Stimulated activated CD8-positive, alpha-beta memory T cell treated with anti-CD3 and anti-CD28 coated beads, Interleukin-15, amount 100 ng/mL, for 24 hours (primary cell): ENCODE results near the gene TAS2R19.
"Not testable (repeated sequence)": the region's sequence is repeated elsewhere in the genome, so short reads cannot be mapped to it uniquely, and the experiment has no call there.

Source experiments
- DNase-seq: peaks from one replicate; pipeline ENCODE4 v3.0.0-alpha.2; 2020; ENCODE audit warnings: low read depth

The TAS2R19 gene

GRCh38 chr12:11022520-11022919, at the start of gene TAS2R19:
Gene TAS2R19, minus strand, starts transcription at chr12:11022620. Its CDS starts 49 bp downstream, at chr12:11022571.
- DNase-seq: no peak

- DNase-seq: no peak
Observed at GRCh38 chr12:11071414-11071813, 49.0 kb upstream of the TAS2R19 start.

GRCh38 chr12:11070999-11071398, 48.6 kb upstream of the TAS2R19 start:
- no peak for DNase-seq

- DNase-seq: no peak
Observed at GRCh38 chr12:11069854-11070365, 47.5 kb upstream of the TAS2R19 start.

GRCh38 chr12:11067514-11067913, 45.1 kb upstream of the TAS2R19 start:
- DNase-seq: no peak

GRCh38 chr12:11062194-11062593, 39.8 kb upstream of the TAS2R19 start, which contains the start of gene TAS2R46:
Gene TAS2R46, minus strand, starts transcription at chr12:11062294. Its CDS starts 0 bp downstream, at chr12:11062294.
- DNase-seq: not testable (repeated sequence)

- no peak for DNase-seq
Observed at GRCh38 chr12:11059784-11060183, 37.4 kb upstream of the TAS2R19 start.

- no peak for DNase-seq
Observed at GRCh38 chr12:11059041-11059440, 36.6 kb upstream of the TAS2R19 start.

GRCh38 chr12:11055306-11055705, 32.9 kb upstream of the TAS2R19 start:
- no peak for DNase-seq

- not testable (repeated sequence) for DNase-seq
Observed at GRCh38 chr12:11049806-11050531, 27.5 kb upstream of the TAS2R19 start.

- not testable (repeated sequence) for DNase-seq
Observed at GRCh38 chr12:11041366-11041765, 18.9 kb upstream of the TAS2R19 start.

- no peak for DNase-seq
Observed at GRCh38 chr12:11040162-11040561, 17.7 kb upstream of the TAS2R19 start.

- no peak for DNase-seq
Observed at GRCh38 chr12:11039171-11039570, 16.8 kb upstream of the TAS2R19 start.

GRCh38 chr12:11033959-11034358, 11.5 kb upstream of the TAS2R19 start:
- not testable (repeated sequence) for DNase-seq

- no peak for DNase-seq
Observed at GRCh38 chr12:11031307-11031706, 8.9 kb upstream of the TAS2R19 start, which contains the start of gene TAS2R31. Gene TAS2R31, minus strand, starts transcription at chr12:11031407. Its CDS starts 72 bp downstream, at chr12:11031335.

- DNase-seq: no peak
Observed at GRCh38 chr12:11026118-11026517, 3.7 kb upstream of the TAS2R19 start.

- DNase-seq: no peak
Observed at GRCh38 chr12:11023387-11023786, 967 bp upstream of the TAS2R19 start.

- no peak for DNase-seq
Observed at GRCh38 chr12:11016937-11017336, 5.5 kb downstream of the TAS2R19 start.

- no peak for DNase-seq
Observed at GRCh38 chr12:11015775-11016430, 6.5 kb downstream of the TAS2R19 start.

GRCh38 chr12:11014234-11014633, 8.2 kb downstream of the TAS2R19 start:
- DNase-seq: no peak

GRCh38 chr12:11007608-11008007, 14.8 kb downstream of the TAS2R19 start:
- DNase-seq: no peak

GRCh38 chr12:10998204-10998603, 24.2 kb downstream of the TAS2R19 start, which contains the start of gene TAS2R20:
Gene TAS2R20, minus strand, starts transcription at chr12:10998304. Its CDS starts 429 bp downstream, at chr12:10997875.
- no peak for DNase-seq

- DNase-seq: no peak
Observed at GRCh38 chr12:10994307-10994706, 28.1 kb downstream of the TAS2R19 start.
